ENCODE data around the gene SPN. TPM values are rescaled to one million over a fixed set of nuclear protein-coding genes. Genes with fewer than 3 reads are reported as not detected.
"Not testable (repeated sequence)": the region's sequence is repeated elsewhere in the genome, so short reads cannot be mapped to it uniquely, and the experiment has no call there.

Gene SPN
- total RNA-seq (2014; rRNA removed; shearing (Covaris generic)) = 0.10 and 0.23 TPM in 2 replicates

GRCh38 chr16:29663016-29663806, at the start of gene SPN:
Gene SPN (plus strand): TSS chr16:29663247. CDS start chr16:29663729, 482 bp downstream.
- DNase-seq (ENCODE audit: low spot score) = no peak

GRCh38 chr16:29613307-29614057, 49.6 kb upstream of the SPN start:
- DNase-seq (ENCODE audit: low spot score) = peak; percentile 85

DNA sequence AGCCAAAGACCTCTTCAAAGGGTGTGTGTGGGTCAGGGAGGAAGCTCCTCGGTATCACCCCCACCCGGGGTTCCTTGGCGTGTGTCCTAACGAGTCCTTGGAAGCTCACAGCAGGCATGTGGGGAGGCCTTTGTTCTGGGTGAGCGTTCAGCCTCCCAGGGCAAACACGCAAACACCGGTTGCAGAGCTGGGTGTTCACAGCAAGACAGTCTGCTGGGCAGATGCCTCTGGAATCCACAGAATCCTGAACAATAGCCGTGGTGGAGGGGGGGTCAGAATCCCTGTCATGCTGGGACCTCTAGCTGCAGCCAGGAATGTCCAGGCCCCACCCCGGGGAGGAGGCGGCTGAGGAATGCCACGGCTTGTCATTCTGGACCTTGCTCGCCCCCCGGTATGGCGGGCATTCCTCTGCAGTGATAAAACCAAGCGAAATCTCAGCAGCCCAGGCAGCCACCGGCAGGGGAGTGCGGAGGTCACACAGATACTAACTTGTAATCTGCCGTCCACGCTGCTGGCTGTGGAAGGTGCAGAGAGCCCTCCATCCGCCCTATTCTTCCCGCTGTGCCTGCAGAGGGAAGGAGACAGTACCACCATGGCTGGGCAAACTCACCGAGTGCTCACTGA, 48.2 kb upstream of the SPN start:
- DNase-seq (ENCODE audit: low spot score) = not testable (repeated sequence)

- not testable (repeated sequence) for DNase-seq (ENCODE audit: low spot score)
Measured at GRCh38 chr16:29616127-29616526, 46.9 kb upstream of the SPN start.

- DNase-seq (ENCODE audit: low spot score) = not testable (repeated sequence)
Measured at GRCh38 chr16:29620591-29620990, 42.5 kb upstream of the SPN start.

GRCh38 chr16:29622738-29623137, 40.3 kb upstream of the SPN start:
- DNase-seq (ENCODE audit: low spot score) = not testable (repeated sequence)

DNA sequence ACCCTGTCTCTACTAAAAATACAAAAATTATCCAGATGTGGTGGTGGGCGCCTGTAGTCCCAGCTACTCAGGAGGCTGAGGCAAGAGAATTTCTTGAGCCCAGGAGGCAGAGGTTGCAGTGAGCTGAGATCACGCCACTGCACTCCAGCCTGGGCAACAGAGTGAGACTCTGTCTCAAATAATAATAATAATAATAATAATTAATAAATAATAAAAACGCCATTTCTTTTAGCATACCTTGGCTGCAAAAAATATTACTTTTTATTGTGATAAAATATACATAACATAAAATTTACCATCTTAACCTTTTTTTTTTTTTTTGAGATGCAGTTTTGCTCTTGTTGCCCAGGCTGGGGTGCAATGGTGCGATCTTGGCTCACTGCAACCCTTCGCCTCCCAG, 39.8 kb upstream of the SPN start:
- DNase-seq (ENCODE audit: low spot score) = not testable (repeated sequence)

- DNase-seq (ENCODE audit: low spot score) = not testable (repeated sequence)
Measured at GRCh38 chr16:29625114-29625513, 37.9 kb upstream of the SPN start.

GRCh38 chr16:29626778-29627331, 36.2 kb upstream of the SPN start:
- not testable (repeated sequence) for DNase-seq (ENCODE audit: low spot score)

- not testable (repeated sequence) for DNase-seq (ENCODE audit: low spot score)
Measured at GRCh38 chr16:29627661-29628075, 35.4 kb upstream of the SPN start.

- DNase-seq (ENCODE audit: low spot score) = not testable (repeated sequence)
Measured at GRCh38 chr16:29628707-29629106, 34.3 kb upstream of the SPN start.

- not testable (repeated sequence) for DNase-seq (ENCODE audit: low spot score)
Measured at GRCh38 chr16:29629318-29629717, 33.7 kb upstream of the SPN start.

DNA sequence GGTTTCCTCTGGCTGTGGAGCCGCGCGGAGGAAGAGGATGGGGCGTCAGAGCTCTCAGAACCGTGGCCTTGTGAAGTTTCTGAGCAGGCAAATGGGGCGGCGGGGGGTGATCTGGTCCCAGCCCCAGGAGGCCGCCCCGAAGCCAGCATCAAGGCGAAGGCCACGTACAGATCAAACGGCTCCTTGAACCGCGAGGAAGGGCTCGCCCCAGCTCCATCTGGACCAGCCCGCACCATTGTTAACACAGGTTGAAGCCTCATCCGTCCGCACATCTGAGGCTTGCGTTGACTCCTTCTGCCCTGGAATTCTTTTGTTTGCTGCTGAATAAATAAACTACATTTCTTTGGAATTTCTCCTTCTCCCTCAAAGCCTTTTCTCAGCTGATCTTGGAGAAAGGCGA, 31.4 kb upstream of the SPN start:
- DNase-seq (ENCODE audit: low spot score) = not testable (repeated sequence)

GRCh38 chr16:29635902-29636301, 27.1 kb upstream of the SPN start:
- not testable (repeated sequence) for DNase-seq (ENCODE audit: low spot score)

GRCh38 chr16:29636368-29636767, 26.7 kb upstream of the SPN start:
- not testable (repeated sequence) for DNase-seq (ENCODE audit: low spot score)

DNA sequence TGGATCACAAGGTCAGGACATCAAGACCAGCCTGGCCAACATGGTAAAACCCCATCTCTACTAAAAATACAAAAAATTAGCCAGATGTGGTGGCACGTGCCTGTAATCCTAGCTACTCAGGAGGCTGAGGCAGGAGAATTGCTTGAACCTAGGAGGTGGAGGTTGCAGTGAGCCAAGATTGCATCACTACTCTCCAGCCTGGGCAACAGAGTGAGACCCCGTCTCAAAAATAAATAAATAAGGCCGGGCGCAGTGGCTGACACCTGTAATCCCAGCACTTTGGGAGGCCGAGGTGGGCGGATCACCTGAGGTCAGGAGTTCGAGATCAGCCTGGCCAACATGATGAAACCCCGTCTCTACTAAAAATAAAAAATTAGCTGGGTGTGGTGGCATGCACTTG, 24.3 kb upstream of the SPN start:
- DNase-seq (ENCODE audit: low spot score) = not testable (repeated sequence)

DNA sequence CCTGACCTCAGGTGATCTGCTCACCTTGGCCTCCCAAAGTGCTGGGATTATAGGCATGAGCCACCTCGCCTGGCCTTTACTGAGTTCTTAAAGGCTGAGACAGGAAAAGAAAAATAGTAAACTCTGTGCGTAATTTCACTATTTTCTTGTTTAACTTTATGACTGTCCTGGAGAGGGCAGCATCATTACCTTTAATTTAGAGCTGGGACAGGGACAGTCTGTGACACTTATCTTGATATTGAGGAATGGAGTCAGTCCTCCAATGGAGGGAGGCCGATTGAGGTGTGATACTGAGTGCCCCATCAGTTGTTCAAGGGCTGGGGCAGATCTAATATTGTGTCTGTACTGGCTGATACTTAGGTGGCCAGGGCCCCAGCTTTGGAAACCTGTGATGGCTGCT, 21.5 kb upstream of the SPN start:
- peak; percentile 24 for DNase-seq (ENCODE audit: low spot score)

DNA sequence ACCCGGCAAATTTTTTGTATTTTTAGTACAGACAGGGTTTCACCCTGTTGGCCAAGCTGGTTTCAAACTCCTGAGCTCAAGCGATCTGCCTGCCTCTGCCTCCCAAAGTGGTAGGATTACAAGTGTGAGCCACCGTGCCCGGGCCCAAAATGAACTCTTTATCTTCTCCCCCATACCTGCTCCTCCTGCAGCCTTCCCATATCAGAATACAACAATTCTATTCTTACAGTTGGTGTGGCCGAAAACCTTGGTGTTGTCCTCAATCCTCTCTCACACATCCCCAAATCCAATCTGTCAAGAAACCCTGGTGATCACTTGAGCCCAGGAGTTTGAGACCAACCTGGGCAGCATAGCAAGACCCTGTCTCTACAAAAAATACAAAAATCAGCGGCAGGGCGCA, 19.5 kb upstream of the SPN start:
- no peak for DNase-seq (ENCODE audit: low spot score)

GRCh38 chr16:29644338-29644857, 18.6 kb upstream of the SPN start:
- no peak for DNase-seq (ENCODE audit: low spot score)

GRCh38 chr16:29644973-29645693, 17.9 kb upstream of the SPN start:
- no peak for DNase-seq (ENCODE audit: low spot score)

- DNase-seq (ENCODE audit: low spot score) = peak; percentile 17
Measured at GRCh38 chr16:29645694-29646187, 17.3 kb upstream of the SPN start.

All from HT-29 (cell line).